GM13977 (cell line): Measurements from ENCODE around the gene NFRKB.

ENCODE experiments used
- DNase-seq: peaks from one replicate; pipeline ENCODE4 v3.0.0; 2012; ENCODE audit warnings: low spot score
- CTCF ChIP-seq: IDR thresholded peaks from 2 replicates; pipeline ENCODE4 v1.5.1; 2012; ENCODE audit warnings: mild to moderate bottlenecking, control low read depth; ENCODE audit not compliant: insufficient read depth; ENCODE audit errors: extremely low read depth, missing control alignments
- in situ Hi-C: fragments of 300-500 bp; cut with MboI; formaldehyde crosslinking; loops from one replicate; pipeline ENCODE4 v1.12.0; 2022; ENCODE audit warnings: low sequenced_read_pairs, low pct_unique_long_range_greater_than_20kb, mixed read lengths, inconsistent platforms; ENCODE audit not compliant: unreplicated experiment

Gene NFRKB

GRCh38 chr11:129935723-129936122 lies 40.3 kb upstream of the NFRKB start:
- DNase-seq, result no peak
- in situ Hi-C loops, result no loop called here
- no peak for TF ChIP-seq CTCF

- in situ Hi-C loops, result no loop called here
- no peak for DNase-seq
- no peak for TF ChIP-seq CTCF
Observed at GRCh38 chr11:129933891-129934290, 38.5 kb upstream of the NFRKB start.

- TF ChIP-seq CTCF, result no peak
- DNase-seq, result no peak
- in situ Hi-C loops, result no loop called here
Observed at GRCh38 chr11:129933262-129933661, 37.9 kb upstream of the NFRKB start.

- in situ Hi-C loops, result no loop called here
- no peak for TF ChIP-seq CTCF
- DNase-seq, result no peak
Observed at GRCh38 chr11:129932381-129933067, 37.1 kb upstream of the NFRKB start.

- in situ Hi-C loops, result no loop called here
- TF ChIP-seq CTCF, result no peak
- DNase-seq, result no peak
Observed at GRCh38 chr11:129930743-129931142, 35.4 kb upstream of the NFRKB start.

- no peak for DNase-seq
- TF ChIP-seq CTCF, result no peak
- in situ Hi-C loops, result no loop called here
Observed at GRCh38 chr11:129930296-129930695, 34.9 kb upstream of the NFRKB start.
